ENCODE results near the gene ZNF654. TPM values are rescaled to one million over a fixed set of nuclear protein-coding genes. Genes with fewer than 3 reads are reported as not detected.

Gene ZNF654
- total and polyA plus RNA-seq, 2 of the 13 experiments (the other 11 are each of a cell fraction or from before 2014, with no cell fraction given), result 1.8 to 4.1 TPM

DNA sequence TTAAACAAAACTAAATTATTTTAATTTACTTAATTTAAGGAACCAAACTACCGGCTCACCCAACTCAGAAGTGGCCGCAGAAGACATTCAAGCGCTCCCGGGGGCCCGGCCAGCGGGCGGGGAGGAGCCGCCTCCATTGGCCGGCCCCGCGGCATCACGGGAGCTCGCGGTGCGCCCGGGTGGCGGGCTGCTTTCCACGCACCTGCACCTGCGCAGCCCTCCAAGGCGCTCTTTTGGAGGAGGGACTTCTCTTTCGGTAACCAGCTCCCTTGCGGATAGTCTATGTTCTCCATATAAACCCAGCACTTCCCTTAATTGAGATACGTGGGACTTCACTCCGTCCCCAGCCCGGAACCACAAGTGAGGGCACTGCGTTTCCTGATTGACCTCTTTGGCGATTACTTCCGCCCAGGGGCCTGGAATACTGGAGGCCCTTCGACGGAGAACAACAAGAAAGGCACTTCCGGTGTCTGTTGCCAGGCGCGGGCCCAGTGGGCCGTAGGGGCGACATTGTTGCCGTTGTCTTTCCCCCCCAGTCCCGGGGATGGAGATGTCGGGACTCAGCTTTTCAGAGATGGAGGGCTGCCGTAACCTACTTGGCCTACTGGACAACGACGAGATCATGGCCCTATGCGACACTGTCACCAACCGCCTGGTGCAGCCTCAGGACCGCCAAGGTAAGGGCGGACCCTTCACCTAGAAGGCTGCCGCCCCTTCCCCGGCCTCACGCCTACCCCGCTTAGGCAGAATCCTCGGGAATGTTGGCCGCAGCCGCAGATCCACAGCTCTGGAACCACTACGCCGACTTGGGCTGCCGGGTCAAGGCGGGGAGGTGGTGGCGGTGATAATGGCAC is 90.7 kb downstream of the ZNF654 start, which contains the start of gene C3orf38 (continued):
- TF ChIP-seq, protein P1, sequence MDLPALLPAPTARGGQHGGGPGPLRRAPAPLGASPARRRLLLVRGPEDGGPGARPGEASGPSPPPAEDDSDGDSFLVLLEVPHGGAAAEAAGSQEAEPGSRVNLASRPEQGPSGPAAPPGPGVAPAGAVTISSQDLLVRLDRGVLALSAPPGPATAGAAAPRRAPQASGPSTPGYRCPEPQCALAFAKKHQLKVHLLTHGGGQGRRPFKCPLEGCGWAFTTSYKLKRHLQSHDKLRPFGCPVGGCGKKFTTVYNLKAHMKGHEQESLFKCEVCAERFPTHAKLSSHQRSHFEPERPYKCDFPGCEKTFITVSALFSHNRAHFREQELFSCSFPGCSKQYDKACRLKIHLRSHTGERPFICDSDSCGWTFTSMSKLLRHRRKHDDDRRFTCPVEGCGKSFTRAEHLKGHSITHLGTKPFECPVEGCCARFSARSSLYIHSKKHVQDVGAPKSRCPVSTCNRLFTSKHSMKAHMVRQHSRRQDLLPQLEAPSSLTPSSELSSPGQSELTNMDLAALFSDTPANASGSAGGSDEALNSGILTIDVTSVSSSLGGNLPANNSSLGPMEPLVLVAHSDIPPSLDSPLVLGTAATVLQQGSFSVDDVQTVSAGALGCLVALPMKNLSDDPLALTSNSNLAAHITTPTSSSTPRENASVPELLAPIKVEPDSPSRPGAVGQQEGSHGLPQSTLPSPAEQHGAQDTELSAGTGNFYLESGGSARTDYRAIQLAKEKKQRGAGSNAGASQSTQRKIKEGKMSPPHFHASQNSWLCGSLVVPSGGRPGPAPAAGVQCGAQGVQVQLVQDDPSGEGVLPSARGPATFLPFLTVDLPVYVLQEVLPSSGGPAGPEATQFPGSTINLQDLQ (CRISPR knock-in tag; IDR thresholded peaks at IDR 0.05), result peak; percentile 32
- TF ChIP-seq, protein P2, sequence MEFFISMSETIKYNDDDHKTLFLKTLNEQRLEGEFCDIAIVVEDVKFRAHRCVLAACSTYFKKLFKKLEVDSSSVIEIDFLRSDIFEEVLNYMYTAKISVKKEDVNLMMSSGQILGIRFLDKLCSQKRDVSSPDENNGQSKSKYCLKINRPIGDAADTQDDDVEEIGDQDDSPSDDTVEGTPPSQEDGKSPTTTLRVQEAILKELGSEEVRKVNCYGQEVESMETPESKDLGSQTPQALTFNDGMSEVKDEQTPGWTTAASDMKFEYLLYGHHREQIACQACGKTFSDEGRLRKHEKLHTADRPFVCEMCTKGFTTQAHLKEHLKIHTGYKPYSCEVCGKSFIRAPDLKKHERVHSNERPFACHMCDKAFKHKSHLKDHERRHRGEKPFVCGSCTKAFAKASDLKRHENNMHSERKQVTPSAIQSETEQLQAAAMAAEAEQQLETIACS (CRISPR knock-in tag; IDR thresholded peaks at IDR 0.05), result no peak
- TF ChIP-seq ZNF746 (CRISPR knock-in tag; IDR thresholded peaks at IDR 0.05) (no peak), ATF7 (IDR thresholded peaks at IDR 0.05) (no peak), ATF7 (CRISPR knock-in tag; IDR thresholded peaks at IDR 0.05) (peak; percentile 57), ZNF274 (CRISPR knock-in tag; IDR thresholded peaks at IDR 0.05) (no peak), ZNF792 (CRISPR knock-in tag; IDR thresholded peaks at IDR 0.05) (no peak; the same call in 1 of the 2 replicates), ZNF543 (CRISPR knock-in tag; IDR thresholded peaks at IDR 0.05) (peak; percentile 94), HNRNPUL1 (IDR thresholded peaks at IDR 0.05; ENCODE audit: low read depth, low read length) (no peak), ZNF615 (CRISPR knock-in tag; IDR thresholded peaks at IDR 0.05; ENCODE audit: borderline replicate concordance) (no peak)
- TF ChIP-seq, protein P3, sequence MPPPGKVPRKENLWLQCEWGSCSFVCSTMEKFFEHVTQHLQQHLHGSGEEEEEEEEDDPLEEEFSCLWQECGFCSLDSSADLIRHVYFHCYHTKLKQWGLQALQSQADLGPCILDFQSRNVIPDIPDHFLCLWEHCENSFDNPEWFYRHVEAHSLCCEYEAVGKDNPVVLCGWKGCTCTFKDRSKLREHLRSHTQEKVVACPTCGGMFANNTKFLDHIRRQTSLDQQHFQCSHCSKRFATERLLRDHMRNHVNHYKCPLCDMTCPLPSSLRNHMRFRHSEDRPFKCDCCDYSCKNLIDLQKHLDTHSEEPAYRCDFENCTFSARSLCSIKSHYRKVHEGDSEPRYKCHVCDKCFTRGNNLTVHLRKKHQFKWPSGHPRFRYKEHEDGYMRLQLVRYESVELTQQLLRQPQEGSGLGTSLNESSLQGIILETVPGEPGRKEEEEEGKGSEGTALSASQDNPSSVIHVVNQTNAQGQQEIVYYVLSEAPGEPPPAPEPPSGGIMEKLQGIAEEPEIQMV (CRISPR knock-in tag; IDR thresholded peaks at IDR 0.05; ENCODE audit: low read depth), result peak; percentile 78; the same call in 1 of the 2 replicates
- TF ChIP-seq, protein P4, sequence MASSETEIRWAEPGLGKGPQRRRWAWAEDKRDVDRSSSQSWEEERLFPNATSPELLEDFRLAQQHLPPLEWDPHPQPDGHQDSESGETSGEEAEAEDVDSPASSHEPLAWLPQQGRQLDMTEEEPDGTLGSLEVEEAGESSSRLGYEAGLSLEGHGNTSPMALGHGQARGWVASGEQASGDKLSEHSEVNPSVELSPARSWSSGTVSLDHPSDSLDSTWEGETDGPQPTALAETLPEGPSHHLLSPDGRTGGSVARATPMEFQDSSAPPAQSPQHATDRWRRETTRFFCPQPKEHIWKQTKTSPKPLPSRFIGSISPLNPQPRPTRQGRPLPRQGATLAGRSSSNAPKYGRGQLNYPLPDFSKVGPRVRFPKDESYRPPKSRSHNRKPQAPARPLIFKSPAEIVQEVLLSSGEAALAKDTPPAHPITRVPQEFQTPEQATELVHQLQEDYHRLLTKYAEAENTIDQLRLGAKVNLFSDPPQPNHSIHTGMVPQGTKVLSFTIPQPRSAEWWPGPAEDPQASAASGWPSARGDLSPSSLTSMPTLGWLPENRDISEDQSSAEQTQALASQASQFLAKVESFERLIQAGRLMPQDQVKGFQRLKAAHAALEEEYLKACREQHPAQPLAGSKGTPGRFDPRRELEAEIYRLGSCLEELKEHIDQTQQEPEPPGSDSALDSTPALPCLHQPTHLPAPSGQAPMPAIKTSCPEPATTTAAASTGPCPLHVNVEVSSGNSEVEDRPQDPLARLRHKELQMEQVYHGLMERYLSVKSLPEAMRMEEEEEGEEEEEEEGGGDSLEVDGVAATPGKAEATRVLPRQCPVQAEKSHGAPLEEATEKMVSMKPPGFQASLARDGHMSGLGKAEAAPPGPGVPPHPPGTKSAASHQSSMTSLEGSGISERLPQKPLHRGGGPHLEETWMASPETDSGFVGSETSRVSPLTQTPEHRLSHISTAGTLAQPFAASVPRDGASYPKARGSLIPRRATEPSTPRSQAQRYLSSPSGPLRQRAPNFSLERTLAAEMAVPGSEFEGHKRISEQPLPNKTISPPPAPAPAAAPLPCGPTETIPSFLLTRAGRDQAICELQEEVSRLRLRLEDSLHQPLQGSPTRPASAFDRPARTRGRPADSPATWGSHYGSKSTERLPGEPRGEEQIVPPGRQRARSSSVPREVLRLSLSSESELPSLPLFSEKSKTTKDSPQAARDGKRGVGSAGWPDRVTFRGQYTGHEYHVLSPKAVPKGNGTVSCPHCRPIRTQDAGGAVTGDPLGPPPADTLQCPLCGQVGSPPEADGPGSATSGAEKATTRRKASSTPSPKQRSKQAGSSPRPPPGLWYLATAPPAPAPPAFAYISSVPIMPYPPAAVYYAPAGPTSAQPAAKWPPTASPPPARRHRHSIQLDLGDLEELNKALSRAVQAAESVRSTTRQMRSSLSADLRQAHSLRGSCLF (CRISPR knock-in tag; IDR thresholded peaks at IDR 0.05; ENCODE audit: borderline replicate concordance), result no peak
- TF ChIP-seq, protein P5, sequence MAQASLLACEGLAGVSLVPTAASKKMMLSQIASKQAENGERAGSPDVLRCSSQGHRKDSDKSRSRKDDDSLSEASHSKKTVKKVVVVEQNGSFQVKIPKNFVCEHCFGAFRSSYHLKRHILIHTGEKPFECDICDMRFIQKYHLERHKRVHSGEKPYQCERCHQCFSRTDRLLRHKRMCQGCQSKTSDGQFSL (CRISPR knock-in tag; IDR thresholded peaks at IDR 0.05), result peak; percentile 94

All from HepG2 (cell line).